Right lobe of liver (tissue), 4 donors: ENCODE data around the gene MSN.

Experiments
- POLR2A ChIP-seq: fragments of 450-650 bp; IDR thresholded peaks from one replicate; pipeline ENCODE4 v1.6.1; 2017; ENCODE audit warnings: antibody characterized with exemption, mild to moderate bottlenecking
- TF ChIP-seq, protein P1 (sequence below), 4 donors: fragments of 200-600 bp in 3 of 4; fragments of 450-650 bp in 1 of 4; IDR thresholded peaks; one replicate each; pipeline versions ENCODE4 v1.5.1 to v1.8.0; 2016 to 2022; ENCODE audit warnings: antibody characterized with exemption in 4 of 4, mild to moderate bottlenecking in 2 of 4
- donor health status: DM: no; HTN: no; CAD: no.
- donor health status: DM: no; HTN: no; CAD: no.
- donor health status: DM: no; HTN: yes; CAD: no.

DNA sequence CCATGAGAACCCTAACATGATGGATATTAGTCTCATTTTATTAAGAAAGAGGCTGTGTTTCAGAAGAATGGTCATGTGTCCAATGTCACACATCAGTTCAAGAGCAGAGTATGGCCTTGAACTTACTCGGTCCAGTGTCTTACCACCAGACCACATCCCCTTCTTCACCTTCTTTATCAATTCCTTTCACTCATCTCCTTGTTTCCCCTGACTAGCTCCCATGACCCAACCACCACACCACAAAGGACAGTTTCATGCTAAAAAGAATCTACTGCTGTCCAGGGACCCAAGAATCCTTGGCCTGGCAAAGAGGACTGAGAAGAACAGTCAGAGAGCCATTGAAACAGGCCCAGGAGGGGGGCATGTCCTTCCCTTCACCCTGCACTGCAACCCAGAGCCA is 33.6 kb upstream of the MSN start:
- no peak for TF ChIP-seq POLR2A
- TF ChIP-seq, protein P1, sequence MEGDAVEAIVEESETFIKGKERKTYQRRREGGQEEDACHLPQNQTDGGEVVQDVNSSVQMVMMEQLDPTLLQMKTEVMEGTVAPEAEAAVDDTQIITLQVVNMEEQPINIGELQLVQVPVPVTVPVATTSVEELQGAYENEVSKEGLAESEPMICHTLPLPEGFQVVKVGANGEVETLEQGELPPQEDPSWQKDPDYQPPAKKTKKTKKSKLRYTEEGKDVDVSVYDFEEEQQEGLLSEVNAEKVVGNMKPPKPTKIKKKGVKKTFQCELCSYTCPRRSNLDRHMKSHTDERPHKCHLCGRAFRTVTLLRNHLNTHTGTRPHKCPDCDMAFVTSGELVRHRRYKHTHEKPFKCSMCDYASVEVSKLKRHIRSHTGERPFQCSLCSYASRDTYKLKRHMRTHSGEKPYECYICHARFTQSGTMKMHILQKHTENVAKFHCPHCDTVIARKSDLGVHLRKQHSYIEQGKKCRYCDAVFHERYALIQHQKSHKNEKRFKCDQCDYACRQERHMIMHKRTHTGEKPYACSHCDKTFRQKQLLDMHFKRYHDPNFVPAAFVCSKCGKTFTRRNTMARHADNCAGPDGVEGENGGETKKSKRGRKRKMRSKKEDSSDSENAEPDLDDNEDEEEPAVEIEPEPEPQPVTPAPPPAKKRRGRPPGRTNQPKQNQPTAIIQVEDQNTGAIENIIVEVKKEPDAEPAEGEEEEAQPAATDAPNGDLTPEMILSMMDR (IDR thresholded peaks at IDR 0.05) = no peak
